Measurements from ENCODE around the gene PLXNA4.

Gene PLXNA4

DNA sequence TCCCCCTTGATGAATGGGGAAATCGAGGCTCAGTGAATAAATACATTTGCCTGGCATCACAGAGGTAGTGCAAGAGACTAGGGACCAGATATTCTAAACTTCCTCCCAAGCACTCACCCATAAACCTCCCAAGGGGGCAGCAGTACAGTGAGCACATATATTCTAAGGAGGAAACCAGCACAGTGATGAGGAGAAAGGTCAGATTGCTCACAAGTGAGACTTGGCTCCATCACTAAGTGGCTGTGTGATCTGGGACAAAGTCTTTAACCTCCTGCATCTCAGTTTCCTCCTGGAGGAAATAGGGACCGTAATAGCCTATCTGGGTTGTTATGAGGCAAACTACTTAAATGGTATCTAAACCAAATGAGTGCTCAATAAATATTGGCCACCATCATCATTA is 4.3 kb downstream of the PLXNA4 start:
- Histone ChIP-seq H3K36me3 (ENCODE audit: control insufficient read depth in 2 of 2, insufficient read depth in 1 of 2, low read length in 2 of 2) (no peaks in the 10 kb centered on the region), H3K9me3 (ENCODE audit: control insufficient read depth, insufficient read depth, low read depth, low read length) (no peaks in the 10 kb centered on the region), H3K27ac (ENCODE audit: extremely low read depth, low read depth, low read length) (no peak overlapping the region), H3K4me1 (ENCODE audit: control insufficient read depth, insufficient read depth, low read length) (peaks cover 3% of the 10 kb centered on the region; the same call in 1 of the 2 replicates), H3K4me3 (ENCODE audit: low read depth, low read length) (no peak overlapping the region)
- ChIA-PET CTCF (no interaction called here), POLR2A (no interaction called here)
- no peak for TF ChIP-seq ZNF138 (tag by site-specific recombination; IDR thresholded peaks at IDR 0.05; ENCODE audit: borderline replicate concordance)
- no peak for TF ChIP-seq ZFP3 (tag by site-specific recombination; IDR thresholded peaks at IDR 0.05; ENCODE audit: low read depth)
- TF ChIP-seq ZNF664 (tag by site-specific recombination; IDR thresholded peaks at IDR 0.05): no peak
- TF ChIP-seq REPIN1 (tag by site-specific recombination; IDR thresholded peaks at IDR 0.05; ENCODE audit: low read depth): no peak
- TF ChIP-seq ZNF274 (IDR thresholded peaks at IDR 0.05; ENCODE audit: low read length): no peak
- TF ChIP-seq ZNF274 (tag by site-specific recombination; IDR thresholded peaks at IDR 0.05; ENCODE audit: borderline replicate concordance): no peak
- TF ChIP-seq TRIM28 (IDR thresholded peaks at IDR 0.05; ENCODE audit: borderline replicate concordance, low read length): no peak
- no peak for TF ChIP-seq ZNF132 (tag by site-specific recombination; IDR thresholded peaks at IDR 0.05; ENCODE audit: borderline replicate concordance)
- TF ChIP-seq, protein P1, sequence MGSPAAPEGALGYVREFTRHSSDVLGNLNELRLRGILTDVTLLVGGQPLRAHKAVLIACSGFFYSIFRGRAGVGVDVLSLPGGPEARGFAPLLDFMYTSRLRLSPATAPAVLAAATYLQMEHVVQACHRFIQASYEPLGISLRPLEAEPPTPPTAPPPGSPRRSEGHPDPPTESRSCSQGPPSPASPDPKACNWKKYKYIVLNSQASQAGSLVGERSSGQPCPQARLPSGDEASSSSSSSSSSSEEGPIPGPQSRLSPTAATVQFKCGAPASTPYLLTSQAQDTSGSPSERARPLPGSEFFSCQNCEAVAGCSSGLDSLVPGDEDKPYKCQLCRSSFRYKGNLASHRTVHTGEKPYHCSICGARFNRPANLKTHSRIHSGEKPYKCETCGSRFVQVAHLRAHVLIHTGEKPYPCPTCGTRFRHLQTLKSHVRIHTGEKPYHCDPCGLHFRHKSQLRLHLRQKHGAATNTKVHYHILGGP (tag by site-specific recombination; IDR thresholded peaks at IDR 0.05): no peak
- TF ChIP-seq, protein P2, sequence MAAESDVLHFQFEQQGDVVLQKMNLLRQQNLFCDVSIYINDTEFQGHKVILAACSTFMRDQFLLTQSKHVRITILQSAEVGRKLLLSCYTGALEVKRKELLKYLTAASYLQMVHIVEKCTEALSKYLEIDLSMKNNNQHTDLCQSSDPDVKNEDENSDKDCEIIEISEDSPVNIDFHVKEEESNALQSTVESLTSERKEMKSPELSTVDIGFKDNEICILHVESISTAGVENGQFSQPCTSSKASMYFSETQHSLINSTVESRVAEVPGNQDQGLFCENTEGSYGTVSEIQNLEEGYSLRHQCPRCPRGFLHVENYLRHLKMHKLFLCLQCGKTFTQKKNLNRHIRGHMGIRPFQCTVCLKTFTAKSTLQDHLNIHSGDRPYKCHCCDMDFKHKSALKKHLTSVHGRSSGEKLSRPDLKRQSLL (tag by site-specific recombination; IDR thresholded peaks at IDR 0.05): no peak
- TF ChIP-seq, protein P3, sequence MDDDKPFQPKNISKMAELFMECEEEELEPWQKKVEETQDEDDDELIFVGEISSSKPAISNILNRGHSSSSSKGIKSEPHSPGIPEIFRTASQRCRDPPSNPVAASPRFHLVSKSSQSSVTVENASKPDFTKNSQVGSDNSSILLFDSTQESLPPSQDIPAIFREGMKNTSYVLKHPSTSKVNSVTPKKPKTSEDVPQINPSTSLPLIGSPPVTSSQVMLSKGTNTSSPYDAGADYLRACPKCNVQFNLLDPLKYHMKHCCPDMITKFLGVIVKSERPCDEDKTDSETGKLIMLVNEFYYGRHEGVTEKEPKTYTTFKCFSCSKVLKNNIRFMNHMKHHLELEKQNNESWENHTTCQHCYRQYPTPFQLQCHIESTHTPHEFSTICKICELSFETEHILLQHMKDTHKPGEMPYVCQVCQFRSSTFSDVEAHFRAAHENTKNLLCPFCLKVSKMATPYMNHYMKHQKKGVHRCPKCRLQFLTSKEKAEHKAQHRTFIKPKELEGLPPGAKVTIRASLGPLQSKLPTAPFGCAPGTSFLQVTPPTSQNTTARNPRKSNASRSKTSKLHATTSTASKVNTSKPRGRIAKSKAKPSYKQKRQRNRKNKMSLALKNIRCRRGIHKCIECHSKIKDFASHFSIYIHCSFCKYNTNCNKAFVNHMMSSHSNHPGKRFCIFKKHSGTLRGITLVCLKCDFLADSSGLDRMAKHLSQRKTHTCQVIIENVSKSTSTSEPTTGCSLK (tag by site-specific recombination; IDR thresholded peaks at IDR 0.05): no peak
- no peak for TF ChIP-seq KLF7 (tag by site-specific recombination; IDR thresholded peaks at IDR 0.05; ENCODE audit: borderline replicate concordance)
- TF ChIP-seq ZNF433 (tag by site-specific recombination; IDR thresholded peaks at IDR 0.05; ENCODE audit: low read depth): no peak
- no peak for TF ChIP-seq ZNF830 (tag by site-specific recombination; IDR thresholded peaks at IDR 0.05; ENCODE audit: low read depth)
- no peak for TF ChIP-seq HOXA7 (CRISPR knock-in tag; IDR thresholded peaks at IDR 0.05; ENCODE audit: borderline replicate concordance)
- TF ChIP-seq ZNF354C (tag by site-specific recombination; IDR thresholded peaks at IDR 0.05; ENCODE audit: borderline replicate concordance, low read depth): no peak

DNA sequence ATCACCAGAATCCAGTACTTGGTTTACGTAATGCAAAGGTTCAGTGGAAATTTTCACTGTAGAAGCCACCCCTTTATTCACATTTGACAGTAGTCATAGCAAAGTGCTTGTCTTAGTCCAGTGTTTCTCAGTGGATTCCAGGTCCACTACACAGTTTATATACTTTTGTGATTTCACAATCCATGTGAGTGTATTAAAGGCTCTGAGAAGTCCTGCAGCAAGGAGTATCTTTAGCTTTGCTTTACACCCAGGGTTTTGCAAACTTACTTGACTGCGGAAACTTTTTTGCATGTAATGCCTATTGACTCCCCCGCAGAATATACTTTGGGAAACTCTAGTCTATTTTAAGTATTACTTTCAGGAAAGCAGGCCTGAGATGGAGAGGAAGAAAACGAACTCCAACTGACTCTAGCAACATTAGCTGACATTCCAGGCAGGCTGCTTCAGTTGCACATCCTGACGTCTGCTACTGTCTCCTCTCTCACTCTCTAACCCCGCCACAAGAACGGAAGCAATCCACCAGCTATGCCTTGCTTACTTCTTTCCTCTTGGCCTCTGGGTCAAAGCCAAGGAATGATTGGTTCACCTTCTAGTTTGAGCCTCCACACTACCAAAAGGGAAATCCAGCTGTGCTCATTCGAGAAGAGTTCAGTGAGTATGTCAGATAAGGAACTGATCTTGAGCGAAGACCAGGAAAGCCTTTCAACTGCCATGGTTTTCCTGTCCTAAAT is 6.2 kb downstream of the PLXNA4 start:
- H3K27ac ChIP-seq (ENCODE audit: extremely low read depth, low read depth, low read length): no peak overlapping the region
- no peak overlapping the region for H3K4me3 ChIP-seq (ENCODE audit: low read depth, low read length)
- no peaks in the 10 kb centered on the region for H3K4me1 ChIP-seq (ENCODE audit: control insufficient read depth, insufficient read depth, low read length)
- H3K9me3 ChIP-seq (ENCODE audit: control insufficient read depth, insufficient read depth, low read depth, low read length): no peaks in the 10 kb centered on the region
- TF ChIP-seq ZSCAN23 (tag by site-specific recombination; IDR thresholded peaks at IDR 0.05): no peak
- TF ChIP-seq ZNF239 (tag by site-specific recombination; IDR thresholded peaks at IDR 0.05): peak; percentile 91
- TF ChIP-seq, protein P4, sequence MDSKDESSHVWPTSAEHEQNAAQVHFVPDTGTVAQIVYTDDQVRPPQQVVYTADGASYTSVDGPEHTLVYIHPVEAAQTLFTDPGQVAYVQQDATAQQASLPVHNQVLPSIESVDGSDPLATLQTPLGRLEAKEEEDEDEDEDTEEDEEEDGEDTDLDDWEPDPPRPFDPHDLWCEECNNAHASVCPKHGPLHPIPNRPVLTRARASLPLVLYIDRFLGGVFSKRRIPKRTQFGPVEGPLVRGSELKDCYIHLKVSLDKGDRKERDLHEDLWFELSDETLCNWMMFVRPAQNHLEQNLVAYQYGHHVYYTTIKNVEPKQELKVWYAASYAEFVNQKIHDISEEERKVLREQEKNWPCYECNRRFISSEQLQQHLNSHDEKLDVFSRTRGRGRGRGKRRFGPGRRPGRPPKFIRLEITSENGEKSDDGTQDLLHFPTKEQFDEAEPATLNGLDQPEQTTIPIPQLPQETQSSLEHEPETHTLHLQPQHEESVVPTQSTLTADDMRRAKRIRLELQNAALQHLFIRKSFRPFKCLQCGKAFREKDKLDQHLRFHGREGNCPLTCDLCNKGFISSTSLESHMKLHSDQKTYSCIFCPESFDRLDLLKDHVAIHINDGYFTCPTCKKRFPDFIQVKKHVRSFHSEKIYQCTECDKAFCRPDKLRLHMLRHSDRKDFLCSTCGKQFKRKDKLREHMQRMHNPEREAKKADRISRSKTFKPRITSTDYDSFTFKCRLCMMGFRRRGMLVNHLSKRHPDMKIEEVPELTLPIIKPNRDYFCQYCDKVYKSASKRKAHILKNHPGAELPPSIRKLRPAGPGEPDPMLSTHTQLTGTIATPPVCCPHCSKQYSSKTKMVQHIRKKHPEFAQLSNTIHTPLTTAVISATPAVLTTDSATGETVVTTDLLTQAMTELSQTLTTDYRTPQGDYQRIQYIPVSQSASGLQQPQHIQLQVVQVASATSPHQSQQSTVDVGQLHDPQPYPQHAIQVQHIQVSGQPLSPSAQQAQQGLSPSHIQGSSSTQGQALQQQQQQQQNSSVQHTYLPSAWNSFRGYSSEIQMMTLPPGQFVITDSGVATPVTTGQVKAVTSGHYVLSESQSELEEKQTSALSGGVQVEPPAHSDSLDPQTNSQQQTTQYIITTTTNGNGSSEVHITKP (tag by site-specific recombination; IDR thresholded peaks at IDR 0.05): no peak
- TF ChIP-seq, protein P5, sequence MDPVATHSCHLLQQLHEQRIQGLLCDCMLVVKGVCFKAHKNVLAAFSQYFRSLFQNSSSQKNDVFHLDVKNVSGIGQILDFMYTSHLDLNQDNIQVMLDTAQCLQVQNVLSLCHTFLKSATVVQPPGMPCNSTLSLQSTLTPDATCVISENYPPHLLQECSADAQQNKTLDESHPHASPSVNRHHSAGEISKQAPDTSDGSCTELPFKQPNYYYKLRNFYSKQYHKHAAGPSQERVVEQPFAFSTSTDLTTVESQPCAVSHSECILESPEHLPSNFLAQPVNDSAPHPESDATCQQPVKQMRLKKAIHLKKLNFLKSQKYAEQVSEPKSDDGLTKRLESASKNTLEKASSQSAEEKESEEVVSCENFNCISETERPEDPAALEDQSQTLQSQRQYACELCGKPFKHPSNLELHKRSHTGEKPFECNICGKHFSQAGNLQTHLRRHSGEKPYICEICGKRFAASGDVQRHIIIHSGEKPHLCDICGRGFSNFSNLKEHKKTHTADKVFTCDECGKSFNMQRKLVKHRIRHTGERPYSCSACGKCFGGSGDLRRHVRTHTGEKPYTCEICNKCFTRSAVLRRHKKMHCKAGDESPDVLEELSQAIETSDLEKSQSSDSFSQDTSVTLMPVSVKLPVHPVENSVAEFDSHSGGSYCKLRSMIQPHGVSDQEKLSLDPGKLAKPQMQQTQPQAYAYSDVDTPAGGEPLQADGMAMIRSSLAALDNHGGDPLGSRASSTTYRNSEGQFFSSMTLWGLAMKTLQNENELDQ (tag by site-specific recombination; IDR thresholded peaks at IDR 0.05; ENCODE audit: low read depth): no peak
- ChIA-PET POLR2A (no interaction called here), CTCF (interaction anchor here (1.0 to 2.1 kb wide), 4 partner anchors 8 to 252 kb away, joined by 3 to 10 read pairs (median 6); no protein-coding TSS in a partner anchor)
- H3K36me3 ChIP-seq (ENCODE audit: control insufficient read depth in 2 of 2, insufficient read depth in 1 of 2, low read length in 2 of 2): no peaks in the 10 kb centered on the region

All from HEK293 (cell line).